H1 (cell line): ENCODE results near the gene TDRKH. TPM values are rescaled to one million over a fixed set of nuclear protein-coding genes. Genes with fewer than 3 reads are reported as not detected.

Experiments
- CTCF ChIA-PET: fragments of 300-600 bp; sonication (Branson Sonifier 250); formaldehyde crosslinking; loops from one replicate; lab custom pipeline; 2021; ENCODE audit not compliant: partially characterized antibody; lab: Charles Lee
- POLR2A ChIA-PET: fragments of 300-600 bp; sonication (Branson Sonifier 250); formaldehyde crosslinking; loops from one replicate; lab custom pipeline; 2021; ENCODE audit warnings: inconsistent platforms; ENCODE audit not compliant: partially characterized antibody; lab: Charles Lee
- DNase-seq, 2 experiments: peaks; one replicate each; pipeline versions ENCODE4 v3.0.0 to v3.0.0-alpha.2; 2010 to 2022; ENCODE audit warnings: low spot score in 2 of 2, low read depth in 1 of 2, mixed read lengths in 1 of 2
- FAIRE-seq: peaks from 2 replicates; lab custom pipeline; 2011; peaks lifted over from hg19 to GRCh38; lab: Jason Lieb, UNC
- H2AFZ ChIP-seq: 2 replicates; pipeline ENCODE4 v1.8.1; 2012; ENCODE audit warnings: low read length, inconsistent platforms
- H2AK5ac ChIP-seq: 2 replicates; pipeline ENCODE4 v1.6.1; 2013; ENCODE audit warnings: low read depth, low read length
- H2BK120ac ChIP-seq: replicated peaks from 2 replicates; pipeline ENCODE3; 2013; ENCODE audit warnings: low read depth, low read length, inconsistent platforms
- H2BK12ac ChIP-seq: 2 replicates; pipeline ENCODE4 v1.6.1; 2013; ENCODE audit warnings: low read depth, low read length
- H2BK15ac ChIP-seq: 2 replicates; pipeline ENCODE4 v1.6.1; 2013; ENCODE audit warnings: low read length
- H2BK20ac ChIP-seq: 2 replicates; pipeline ENCODE4 v1.6.1; 2013; ENCODE audit warnings: low read length
- H2BK5ac ChIP-seq: 2 replicates; pipeline ENCODE4 v1.6.1; 2013; ENCODE audit warnings: low read depth, low read length
- H3K14ac ChIP-seq: 2 replicates; pipeline ENCODE4 v1.6.1; 2013; ENCODE audit warnings: inconsistent platforms; ENCODE audit not compliant: insufficient read length
- H3K18ac ChIP-seq: 2 replicates; pipeline ENCODE4 v1.6.1; 2013; ENCODE audit warnings: low read length; ENCODE audit errors: extremely low read depth
- H3K23ac ChIP-seq: 2 replicates; pipeline ENCODE4 v1.6.1; 2013; ENCODE audit warnings: inconsistent platforms; ENCODE audit not compliant: insufficient read length
- H3K23me2 ChIP-seq: 2 replicates; pipeline ENCODE4 v1.6.1; 2013; ENCODE audit warnings: low read depth, low read length
- H3K27ac ChIP-seq: 2 replicates; pipeline ENCODE4 v1.6.1; 2011; ENCODE audit warnings: low read depth, low read length, inconsistent platforms
- H3K27me3 ChIP-seq, 4 experiments: replicated peaks in 1 of 4; 1 replicate in 1 of 4; 2 replicates in 3 of 4; pipeline versions ENCODE4 v1.6.1 to v1.8.1; 2011 to 2013; ENCODE audit warnings: low read length in 3 of 4, mild to moderate bottlenecking in 3 of 4, inconsistent platforms in 2 of 4, mixed read lengths in 2 of 4, moderate library complexity in 1 of 4; ENCODE audit not compliant: control insufficient read depth in 3 of 4, insufficient read depth in 3 of 4; ENCODE audit errors: extremely low read depth in 1 of 4
- H3K36me3 ChIP-seq, 4 experiments: 2 replicates each; pipeline versions ENCODE4 v1.6.1 to v1.8.1; 2011 to 2013; ENCODE audit warnings: mild to moderate bottlenecking in 4 of 4, low read length in 3 of 4, moderate library complexity in 2 of 4, control low read depth in 1 of 4, inconsistent platforms in 1 of 4; ENCODE audit not compliant: insufficient read depth in 4 of 4, control insufficient read depth in 2 of 4
- H3K4ac ChIP-seq: replicated peaks from 2 replicates; pipeline ENCODE3; 2013; ENCODE audit warnings: low read length, low read depth, mixed read lengths, inconsistent platforms; ENCODE audit not compliant: insufficient read length
- H3K4me1 ChIP-seq, 4 experiments: replicated peaks in 1 of 4; 1 replicate in 1 of 4; 2 replicates in 3 of 4; pipeline versions ENCODE4 v1.6.1 to v1.8.1; 2011 to 2013; ENCODE audit warnings: low read length in 3 of 4, inconsistent platforms in 2 of 4, mixed read lengths in 1 of 4; ENCODE audit not compliant: insufficient read depth in 4 of 4, control insufficient read depth in 3 of 4
- H3K4me2 ChIP-seq, 2 experiments: 2 replicates each; pipeline versions ENCODE4 v1.6.1 to v1.8.1; 2011 to 2013; ENCODE audit warnings: low read depth in 2 of 2, low read length in 2 of 2, control low read depth in 1 of 2, inconsistent platforms in 1 of 2, mild to moderate bottlenecking in 1 of 2; ENCODE audit not compliant: insufficient read depth in 1 of 2
- H3K4me3 ChIP-seq, 4 experiments: fragments of 200-600, 300-600 bp in 1 of 4; sonication (generic), shearing (Covaris generic), sonication (Bioruptor Twin) in 1 of 4; 2 replicates each; pipeline versions ENCODE4 v1.5.1 to v1.8.1; 2011 to 2016; ENCODE audit warnings: low read length in 4 of 4, low read depth in 3 of 4, control low read depth in 2 of 4, inconsistent platforms in 2 of 4, mild to moderate bottlenecking in 2 of 4, mixed read lengths in 1 of 4, moderate library complexity in 1 of 4; ENCODE audit not compliant: insufficient read depth in 2 of 4; ENCODE audit errors: extremely low read depth in 1 of 4
- H3K56ac ChIP-seq: replicated peaks from 2 replicates; pipeline ENCODE3; 2013; ENCODE audit warnings: low read depth, mild to moderate bottlenecking, mixed read lengths, low read length, inconsistent platforms; ENCODE audit not compliant: insufficient read length
- H3K79me1 ChIP-seq: 2 replicates; pipeline ENCODE4 v1.6.1; 2013; ENCODE audit warnings: low read depth, low read length, control low read depth
- H3K79me2 ChIP-seq, 2 experiments: 2 replicates each; pipeline versions ENCODE4 v1.6.1 to v1.8.1; 2012 to 2013; ENCODE audit warnings: low read length in 2 of 2, mild to moderate bottlenecking in 2 of 2, inconsistent platforms in 1 of 2; ENCODE audit not compliant: insufficient read depth in 2 of 2, control insufficient read depth in 1 of 2
- H3K9ac ChIP-seq, 4 experiments: replicated peaks in 1 of 4; 1 replicate in 1 of 4; 2 replicates in 3 of 4; pipeline versions ENCODE4 v1.6.1 to v1.8.1; 2011 to 2013; ENCODE audit warnings: low read depth in 3 of 4, low read length in 3 of 4, control low read depth in 2 of 4, mild to moderate bottlenecking in 2 of 4, moderate library complexity in 2 of 4, inconsistent platforms in 1 of 4; ENCODE audit errors: extremely low read depth in 1 of 4
- H3K9me3 ChIP-seq, 2 experiments: 2 replicates each; pipeline versions ENCODE4 v1.6.1 to v1.8.1; 2012 to 2013; ENCODE audit warnings: mild to moderate bottlenecking in 2 of 2, moderate library complexity in 2 of 2, control low read depth in 1 of 2, inconsistent platforms in 1 of 2, low read depth in 1 of 2, low read length in 1 of 2, mixed read lengths in 1 of 2; ENCODE audit not compliant: insufficient read depth in 2 of 2
- H4K20me1 ChIP-seq, 2 experiments: replicated peaks in 1 of 2; 2 replicates each; pipeline versions ENCODE3 to v1.8.1; 2011 to 2013; ENCODE audit warnings: inconsistent platforms in 2 of 2, low read length in 2 of 2, mild to moderate bottlenecking in 1 of 2; ENCODE audit not compliant: insufficient read depth in 2 of 2, control insufficient read depth in 1 of 2
- H4K5ac ChIP-seq: 2 replicates; pipeline ENCODE4 v1.6.1; 2013; ENCODE audit warnings: low read length, low read depth, mixed read lengths, inconsistent platforms; ENCODE audit not compliant: insufficient read length
- H4K8ac ChIP-seq: 2 replicates; pipeline ENCODE4 v1.8.0; 2013; ENCODE audit warnings: mild to moderate bottlenecking, moderate library complexity, low read length, inconsistent platforms; ENCODE audit not compliant: insufficient read depth; ENCODE audit errors: extremely low read depth
- H4K91ac ChIP-seq: replicated peaks from 2 replicates; pipeline ENCODE3; 2013; ENCODE audit warnings: low read length, mixed read lengths, inconsistent platforms; ENCODE audit not compliant: insufficient read length
- CEBPB ChIP-seq: IDR thresholded peaks from 2 replicates; pipeline ENCODE4 v1.6.1; 2012; ENCODE audit warnings: low read depth, low read length
- CTBP2 ChIP-seq: IDR thresholded peaks from 2 replicates; pipeline ENCODE4 v1.7.0; 2011; ENCODE audit warnings: borderline replicate concordance, mild to moderate bottlenecking, moderate library complexity, mixed read lengths, low read length; ENCODE audit not compliant: insufficient read depth, insufficient read length
- EZH2 ChIP-seq: fragments of 200-600 bp; sonication (generic); IDR thresholded peaks from 2 replicates; pipeline ENCODE4 v1.7.1; 2012; ENCODE audit warnings: low read depth, mild to moderate bottlenecking, moderate library complexity, low read length, inconsistent platforms; ENCODE audit not compliant: severe bottlenecking
- HDAC6 ChIP-seq: IDR thresholded peaks from one replicate; pipeline ENCODE4 v1.7.1; 2012; ENCODE audit warnings: low read depth, mild to moderate bottlenecking, inconsistent platforms, low read length, moderate library complexity
- RXRA ChIP-seq: IDR thresholded peaks from 2 replicates; pipeline ENCODE4 v1.6.1; 2011; ENCODE audit warnings: low read depth, mild to moderate bottlenecking, low read length, moderate library complexity; ENCODE audit not compliant: insufficient read depth
- SIX5 ChIP-seq: IDR thresholded peaks from 2 replicates; pipeline ENCODE4 v1.6.1; 2011; ENCODE audit warnings: mild to moderate bottlenecking, low read depth, low read length
- SP1 ChIP-seq: IDR thresholded peaks from 2 replicates; pipeline ENCODE4 v1.6.1; 2011; ENCODE audit warnings: low read depth, low read length
- TEAD4 ChIP-seq: IDR thresholded peaks from 2 replicates; pipeline ENCODE4 v1.6.1; 2012; ENCODE audit warnings: low read depth, low read length, inconsistent platforms, mixed read lengths
- WGBS, 2 experiments: shearing (Covaris generic) in 1 of 2; methylation state at CpG; one replicate each; pipeline versions ENCODE4 v1.1.6 to v1.1.7; 2013 to 2015; ENCODE audit warnings: low lambda C conversion rate in 2 of 2, mixed read lengths in 2 of 2, inconsistent platforms in 1 of 2, low coverage in 1 of 2, missing lambda C conversion rate in 1 of 2; ENCODE audit not compliant: insufficient replicate concordance in 2 of 2, insufficient coverage in 1 of 2, insufficient read length in 1 of 2; ENCODE audit errors: extremely low coverage in 1 of 2, missing lambda C conversion rate in 1 of 2; 5-methylcytosine and 5-hydroxymethylcytosine counted together
- polyA plus RNA-seq, 7 experiments: library from polyadenylated mRNA; depleted of rRNA in 3 of 7; stranded (reverse) in 5 of 7; unstranded in 2 of 7; fragments of >200 nt in 5 of 7; fragments of 200-250 nt in 2 of 7; gene quantifications; 1 replicate in 5 of 7; 2 replicates in 1 of 7; 4 replicates in 1 of 7; pipeline versions ENCODE4 v1.2.1 to v1.2.3, GENCODE V29; 2011 to 2013; ENCODE audit warnings: missing spikeins in 2 of 7, mixed read lengths in 2 of 7
- total RNA-seq: library from RNA; stranded (reverse); fragmentation: NEBNext Ultra II Directional; extraction: Animal tissue kit (Norgen Biotek cat#: 25700); gene quantifications from 2 replicates; pipeline ENCODE4 v1.2.1, GENCODE V29; 2021
- TF ChIP-seq, protein P1 (sequence below): IDR thresholded peaks from 2 replicates; pipeline ENCODE4 v1.6.1; 2012; ENCODE audit warnings: low read length, inconsistent platforms
- TF ChIP-seq, protein P2 (sequence below): IDR thresholded peaks from 2 replicates; pipeline ENCODE4 v1.6.1; 2011; ENCODE audit warnings: low read length, improper control_type of control experiment

Gene TDRKH
- total and polyA plus RNA-seq, 2 of the 8 experiments (the other 6 are each of a cell fraction or from before 2014, with no cell fraction given): 9.9 to 26.1 TPM

DNA sequence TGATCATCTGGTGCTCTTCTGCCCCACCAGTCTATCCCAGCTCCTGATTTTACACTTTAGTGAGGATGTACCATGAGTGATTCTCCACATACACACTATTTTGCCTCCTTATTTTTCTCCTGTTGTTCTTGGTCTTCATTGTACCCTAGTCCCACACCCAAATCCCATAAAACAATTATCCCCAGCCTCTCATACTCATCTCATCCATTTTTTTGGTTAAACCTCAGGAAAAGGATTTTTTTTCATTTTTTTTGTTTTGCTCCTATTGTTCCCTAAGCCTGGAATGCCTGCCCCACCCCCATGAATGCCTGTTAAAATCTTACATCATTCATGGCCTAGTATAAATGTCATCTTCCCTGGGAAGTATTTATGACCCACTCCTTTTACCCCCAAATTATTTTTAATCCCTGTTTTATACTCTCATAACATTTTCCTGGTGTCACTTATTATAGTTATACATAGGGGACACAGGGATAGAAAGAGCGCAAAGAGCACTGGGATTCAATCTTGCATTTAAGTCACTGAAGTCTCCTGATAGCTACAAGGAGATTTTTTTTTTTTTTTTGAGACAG lies 19.8 kb upstream of the TDRKH start:
- no peak overlapping the region for H3K23ac ChIP-seq
- no peaks in the 10 kb centered on the region for H3K9me3 ChIP-seq
- no peaks in the 10 kb centered on the region for H3K27me3 ChIP-seq
- CTCF ChIA-PET: interaction anchor here (1.0 to 1.3 kb wide), 2 partner anchors 10 to 26 kb away, joined by 4 to 5 read pairs; no protein-coding TSS in a partner anchor
- no peak overlapping the region for H2BK12ac ChIP-seq
- H4K20me1 ChIP-seq: no peaks in the 10 kb centered on the region
- H3K79me2 ChIP-seq: no peaks in the 10 kb centered on the region
- H4K8ac ChIP-seq: no peak overlapping the region
- no peak overlapping the region for H2BK120ac ChIP-seq
- peak overlapping the region; percentile 35; the same call in 1 of the 2 replicates for H2AFZ ChIP-seq
- no peak overlapping the region for H3K4me3 ChIP-seq
- no peak overlapping the region for H2AK5ac ChIP-seq
- H3K23me2 ChIP-seq: no peaks in the 10 kb centered on the region
- POLR2A ChIA-PET: interaction anchor here (0.6 to 2.3 kb wide), 7 partner anchors 8 to 47 kb away, joined by 3 to 7 read pairs (median 4); partner anchors contain the start of gene MRPL9
- no peak overlapping the region for H3K4ac ChIP-seq
- peaks cover 1 to 5% (median 4%) of the 10 kb centered on the region in 4 experiments; a peak in 3 of 7 replicates for H3K4me1 ChIP-seq
- H2BK20ac ChIP-seq: no peak overlapping the region
- no peak overlapping the region for H3K9ac ChIP-seq
- no peak overlapping the region for H4K5ac ChIP-seq
- H3K18ac ChIP-seq: no peak overlapping the region
- no peak overlapping the region for H2BK15ac ChIP-seq
- no peak overlapping the region for H3K14ac ChIP-seq
- H4K91ac ChIP-seq: no peak overlapping the region
- H3K36me3 ChIP-seq: no peaks in the 10 kb centered on the region
- no peak for DNase-seq
- no peaks in the 10 kb centered on the region for H3K79me1 ChIP-seq
- peak overlapping the region; percentile 8; the same call in 1 of the 2 replicates for H3K27ac ChIP-seq
- no peak for FAIRE-seq
- H3K4me2 ChIP-seq: no peak overlapping the region
- H3K56ac ChIP-seq: no peak overlapping the region
- H2BK5ac ChIP-seq: no peak overlapping the region
- WGBS, 2 experiments: 100% methylated on average over 1 of the region's 1 CpG; no CpG with 5 or more reads in 1 of the 2 experiments
- TF ChIP-seq, protein P1, sequence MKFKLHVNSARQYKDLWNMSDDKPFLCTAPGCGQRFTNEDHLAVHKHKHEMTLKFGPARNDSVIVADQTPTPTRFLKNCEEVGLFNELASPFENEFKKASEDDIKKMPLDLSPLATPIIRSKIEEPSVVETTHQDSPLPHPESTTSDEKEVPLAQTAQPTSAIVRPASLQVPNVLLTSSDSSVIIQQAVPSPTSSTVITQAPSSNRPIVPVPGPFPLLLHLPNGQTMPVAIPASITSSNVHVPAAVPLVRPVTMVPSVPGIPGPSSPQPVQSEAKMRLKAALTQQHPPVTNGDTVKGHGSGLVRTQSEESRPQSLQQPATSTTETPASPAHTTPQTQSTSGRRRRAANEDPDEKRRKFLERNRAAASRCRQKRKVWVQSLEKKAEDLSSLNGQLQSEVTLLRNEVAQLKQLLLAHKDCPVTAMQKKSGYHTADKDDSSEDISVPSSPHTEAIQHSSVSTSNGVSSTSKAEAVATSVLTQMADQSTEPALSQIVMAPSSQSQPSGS: no peak
- TF ChIP-seq SIX5 (no peak), HDAC6 (no peak), EZH2 (no peak), CEBPB (0 out of 2 replicates have a peak, but pooled peaks have one; percentile 7), RXRA (no peak), CTBP2 (no peak), TEAD4 (peak; percentile 74), SP1 (0 out of 2 replicates have a peak, but pooled peaks have one; percentile 18)
- TF ChIP-seq, protein P2, sequence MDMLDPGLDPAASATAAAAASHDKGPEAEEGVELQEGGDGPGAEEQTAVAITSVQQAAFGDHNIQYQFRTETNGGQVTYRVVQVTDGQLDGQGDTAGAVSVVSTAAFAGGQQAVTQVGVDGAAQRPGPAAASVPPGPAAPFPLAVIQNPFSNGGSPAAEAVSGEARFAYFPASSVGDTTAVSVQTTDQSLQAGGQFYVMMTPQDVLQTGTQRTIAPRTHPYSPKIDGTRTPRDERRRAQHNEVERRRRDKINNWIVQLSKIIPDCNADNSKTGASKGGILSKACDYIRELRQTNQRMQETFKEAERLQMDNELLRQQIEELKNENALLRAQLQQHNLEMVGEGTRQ: no peak
